ENCODE measurements around the gene KCNJ12.
"Not testable (repeated sequence)": the region's sequence is repeated elsewhere in the genome, so short reads cannot be mapped to it uniquely, and the experiment has no call there.

GRCh38 chr17:21429921-21430628 is 53.9 kb downstream of the KCNJ12 start:
- not testable (repeated sequence) for TF ChIP-seq CTCF, POLR2A (IDR thresholded peaks at IDR 0.05)
